Spleen (tissue), 7 donors: Measurements from ENCODE around the gene CACNA1H.

Source experiments
- CTCF ChIP-seq, 11 experiments: fragments of 200-600 bp in 7 of 11; fragments of 450-650 bp in 4 of 11; sonication (generic) in 4 of 11; IDR thresholded peaks in 8 of 11; conservative IDR thresholded peaks in 3 of 11; 1 replicate in 7 of 11; 2 replicates in 4 of 11; pipeline versions ENCODE4 v1.4.0 to v1.8.0; 2016 to 2021; ENCODE audit warnings: antibody characterized with exemption in 11 of 11, inconsistent platforms in 4 of 11, mild to moderate bottlenecking in 1 of 11
- POLR2A ChIP-seq, 3 donors: fragments of 450-650 bp; IDR thresholded peaks; one replicate each; pipeline ENCODE4 v1.5.1; 2017; ENCODE audit warnings: antibody characterized with exemption in 3 of 3, mild to moderate bottlenecking in 1 of 3
- donor health status: DM: no; HTN: no; CAD: no; lungs with moderate emphysema.
- donor health status: DM: no; HTN: no; CAD: no.
- donor health status: DM: no; HTN: no; CAD: no.

DNA sequence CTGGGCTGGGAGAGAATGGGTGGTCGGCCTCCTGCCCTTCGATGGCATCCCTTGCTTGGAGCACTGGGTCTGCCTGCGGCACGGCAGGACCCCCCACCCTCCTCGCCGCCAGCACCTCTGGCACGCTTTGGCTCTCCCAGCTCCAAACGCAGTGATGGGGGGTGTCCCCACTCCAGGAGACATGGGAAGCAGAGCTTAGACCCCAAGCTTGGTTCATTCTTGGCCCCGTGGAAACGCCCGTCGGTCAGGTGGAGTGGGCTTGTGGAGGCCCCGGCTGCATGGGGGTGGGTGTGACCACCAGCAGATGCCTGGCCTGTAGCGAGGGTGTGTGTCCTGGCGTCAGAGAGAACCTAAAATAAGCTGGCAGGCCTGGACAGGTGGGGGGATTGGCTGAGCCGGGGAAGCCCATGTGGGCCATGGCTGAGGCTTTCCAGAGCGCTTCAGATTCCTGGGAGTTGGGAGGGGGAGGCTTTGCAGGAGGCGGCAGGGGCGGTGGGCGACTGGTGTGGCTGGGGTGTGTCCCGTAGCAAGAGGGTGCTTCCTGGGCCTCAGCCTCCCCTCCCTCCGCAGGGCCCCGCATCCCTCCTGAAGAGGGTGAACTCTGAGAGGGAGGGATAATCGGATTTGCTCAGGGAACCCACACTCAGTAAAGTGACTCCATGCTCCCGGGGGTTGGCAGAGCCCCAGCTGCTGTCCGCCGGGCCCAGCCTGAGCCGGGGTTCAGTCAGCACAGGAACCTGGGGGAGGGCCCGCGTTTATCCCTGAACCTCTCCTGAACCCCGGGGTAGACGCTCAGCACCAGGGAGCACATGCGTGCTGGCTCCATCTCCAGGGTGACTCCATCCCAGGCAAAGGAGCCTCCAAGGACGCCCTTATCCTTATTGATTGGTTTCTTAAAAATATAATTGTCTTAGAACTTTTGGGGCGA, 3.4 kb downstream of the CACNA1H start:
- TF ChIP-seq CTCF (IDR thresholded peaks at IDR 0.05 in 8 of 11, conservative IDR thresholded peaks at IDR 0.05 in 3 of 11) (no peak), POLR2A (IDR thresholded peaks at IDR 0.05) (no peak)
